IPS DF 4.7 (cell line): Measurements from ENCODE around the gene DNMT3A.

Experiments
- DNase-seq: peaks from one replicate; pipeline ENCODE4 v3.0.0-alpha.2; 2013; ENCODE audit warnings: low spot score; ENCODE audit errors: extremely low read depth

Gene DNMT3A

DNA sequence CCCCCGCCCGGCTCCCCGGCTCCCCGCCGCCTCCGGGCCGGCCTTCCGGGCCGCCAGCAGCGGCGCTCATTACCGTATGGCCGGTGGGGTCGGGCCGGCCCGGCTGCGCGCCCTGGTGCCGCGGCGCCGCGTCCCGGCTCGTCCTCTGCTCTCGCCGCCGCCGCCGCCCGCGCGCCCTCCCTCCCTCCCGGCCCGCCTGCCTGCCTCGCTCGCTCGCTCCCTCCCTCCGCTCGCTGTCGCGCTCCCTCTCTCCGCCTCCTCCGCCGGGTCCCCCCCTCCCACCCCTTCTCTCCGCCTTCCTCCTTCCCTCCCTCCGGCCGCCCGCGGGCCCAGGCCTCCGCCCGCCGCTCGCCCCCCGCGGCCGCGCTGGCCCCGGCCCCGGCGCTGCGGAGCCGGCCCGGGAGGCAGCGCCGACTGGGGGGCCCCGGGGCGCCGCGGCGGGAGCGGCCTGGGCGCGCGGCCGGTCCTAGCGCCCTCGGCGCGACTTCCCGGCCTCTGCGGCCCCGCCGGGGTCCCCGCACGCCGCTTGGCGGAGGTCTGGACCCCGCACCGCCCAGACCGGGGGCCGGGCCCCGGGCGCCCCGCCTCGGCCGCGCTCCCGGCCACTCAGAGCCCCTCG lies at the start of gene DNMT3A:
TSS of gene DNMT3A (minus strand) at position 173 of the 619 bp plus-strand sequence. CDS start 27,941 bp downstream, outside the sequence.
- DNase-seq, result no peak

GRCh38 chr2:25389161-25389560 lies 47.4 kb upstream of the DNMT3A start:
- no peak for DNase-seq

GRCh38 chr2:25388491-25388890 lies 46.8 kb upstream of the DNMT3A start:
- DNase-seq, result no peak

DNA sequence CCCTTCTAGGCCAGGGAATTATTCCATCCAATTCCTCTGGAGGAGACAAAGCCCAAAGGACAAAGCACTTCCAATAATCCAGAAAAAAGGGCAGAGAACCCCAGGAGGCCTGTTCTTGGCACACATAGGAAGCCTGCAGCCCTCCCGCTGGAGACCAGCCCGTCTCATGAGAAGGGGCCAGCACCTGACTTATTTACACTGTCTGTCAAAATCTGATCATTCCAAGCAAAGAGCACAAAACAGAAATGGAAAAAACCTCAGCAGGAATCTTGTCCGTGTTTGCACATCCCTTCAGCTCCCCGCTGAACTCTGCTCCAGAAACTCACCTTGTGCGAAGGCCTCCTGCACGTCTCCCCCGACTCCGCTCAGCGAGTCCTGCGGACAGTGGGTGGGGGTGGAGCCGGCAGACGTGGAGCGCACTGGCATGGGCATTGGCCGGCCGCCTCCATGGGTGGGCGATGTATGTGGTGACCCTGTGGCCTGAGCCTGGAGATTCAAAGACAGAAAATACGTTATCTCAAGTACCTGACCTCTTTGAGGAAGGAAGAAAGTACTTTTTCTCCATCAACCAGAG lies 46.2 kb upstream of the DNMT3A start:
- DNase-seq, result no peak

DNA sequence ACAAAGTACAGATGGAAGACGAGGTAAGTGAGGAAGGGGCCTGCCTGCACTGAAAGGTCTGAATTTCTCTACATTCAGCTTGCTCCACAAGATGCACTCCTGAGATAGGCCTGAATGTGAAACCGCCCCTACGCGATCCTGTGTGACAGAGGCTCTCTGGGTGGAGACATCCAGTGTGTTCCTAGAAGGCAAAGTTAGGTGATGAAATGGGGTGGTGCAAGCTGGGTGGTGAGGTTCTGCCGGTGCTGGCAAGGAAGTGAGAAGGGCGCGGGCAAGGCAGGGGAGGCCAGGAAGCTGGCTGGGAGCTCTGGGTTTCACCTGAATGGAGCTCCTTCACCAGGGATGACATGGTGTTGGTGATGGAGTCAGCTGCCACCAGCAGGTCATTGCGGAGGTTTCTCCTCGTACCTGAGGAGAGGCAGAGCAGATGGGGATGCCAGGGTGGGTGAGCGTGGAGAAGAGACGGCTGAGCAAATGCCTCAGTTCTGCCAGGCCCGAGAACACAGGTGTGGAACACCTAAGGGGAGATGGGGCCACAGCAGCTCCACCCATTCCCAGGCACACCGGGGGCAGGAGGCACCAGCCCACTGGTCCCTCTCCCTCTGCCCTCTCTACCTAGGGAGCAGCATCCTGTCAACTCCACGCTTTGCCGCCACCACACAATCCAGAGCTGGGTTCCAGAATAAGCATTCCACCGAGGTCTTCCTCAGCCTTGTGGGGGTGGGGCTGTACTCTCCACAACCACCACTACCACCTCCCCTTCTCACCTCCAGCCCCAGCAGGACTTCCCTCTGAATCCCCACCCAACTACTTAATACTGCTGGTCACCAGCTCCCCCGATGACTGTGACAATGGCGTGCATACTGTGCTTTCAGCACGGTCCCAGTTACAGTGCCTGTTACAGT lies 45.5 kb upstream of the DNMT3A start:
- no peak for DNase-seq

GRCh38 chr2:25385910-25386309 lies 44.2 kb upstream of the DNMT3A start:
- DNase-seq, result no peak

DNA sequence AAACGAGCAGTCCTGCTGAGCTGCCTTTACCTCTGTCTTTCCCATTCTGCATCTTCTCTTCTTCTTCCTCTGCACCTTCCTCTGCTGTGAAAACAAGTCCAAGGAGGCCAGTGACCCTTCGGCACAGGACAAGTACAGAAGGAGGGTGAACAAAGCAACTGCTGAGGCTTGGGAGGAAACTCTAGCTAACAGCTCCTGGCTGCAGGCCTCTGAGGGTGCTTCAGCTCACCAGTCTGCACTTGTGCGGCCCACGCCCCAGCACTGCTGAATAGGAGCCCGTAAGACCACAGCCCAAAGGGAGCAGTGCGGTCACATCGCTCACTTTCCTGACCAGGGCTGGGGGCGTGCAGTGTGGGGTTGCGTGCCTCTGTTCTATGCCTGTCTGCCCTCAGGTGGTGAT lies 42.1 kb upstream of the DNMT3A start:
- DNase-seq, result no peak

GRCh38 chr2:25381502-25381901 lies 39.8 kb upstream of the DNMT3A start:
- no peak for DNase-seq

DNA sequence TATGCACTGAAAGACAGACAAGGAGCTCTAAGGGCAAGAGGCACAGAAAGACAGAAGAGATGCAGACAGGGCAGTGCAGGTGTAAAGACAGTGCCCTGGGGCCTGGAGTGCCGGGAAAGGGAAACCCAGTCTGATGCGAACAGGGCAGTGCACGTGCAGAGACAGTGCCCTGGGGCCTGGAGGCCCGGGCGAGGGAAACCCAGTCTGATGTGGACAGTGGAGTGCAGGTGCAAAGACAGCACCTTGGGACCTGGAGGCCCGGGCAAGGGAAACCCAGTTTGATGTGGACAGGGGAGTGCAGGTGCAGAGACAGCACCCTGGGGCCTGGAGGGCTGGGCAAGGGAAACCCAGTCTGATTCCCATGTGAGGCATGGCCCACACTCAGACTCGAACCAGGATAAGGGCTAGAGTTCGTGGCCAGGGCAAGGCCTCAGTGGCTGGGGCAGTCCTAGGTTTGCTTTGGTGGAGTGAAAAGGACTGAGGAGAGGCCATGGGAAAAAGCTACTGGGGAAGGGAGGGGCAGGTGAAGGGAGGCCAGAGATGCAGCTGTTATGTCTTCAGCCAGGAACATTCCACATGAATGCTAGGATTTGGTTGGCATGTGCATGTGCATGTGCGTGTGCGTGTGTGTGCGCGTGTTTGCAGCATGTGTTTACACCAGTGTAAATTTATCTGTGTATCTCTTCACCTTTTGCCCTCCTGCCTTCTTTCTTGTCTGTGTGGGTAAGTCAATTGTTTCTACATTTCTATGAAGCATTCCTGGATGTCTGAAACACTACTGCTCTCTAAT lies 39.1 kb upstream of the DNMT3A start:
- DNase-seq, result no peak

DNA sequence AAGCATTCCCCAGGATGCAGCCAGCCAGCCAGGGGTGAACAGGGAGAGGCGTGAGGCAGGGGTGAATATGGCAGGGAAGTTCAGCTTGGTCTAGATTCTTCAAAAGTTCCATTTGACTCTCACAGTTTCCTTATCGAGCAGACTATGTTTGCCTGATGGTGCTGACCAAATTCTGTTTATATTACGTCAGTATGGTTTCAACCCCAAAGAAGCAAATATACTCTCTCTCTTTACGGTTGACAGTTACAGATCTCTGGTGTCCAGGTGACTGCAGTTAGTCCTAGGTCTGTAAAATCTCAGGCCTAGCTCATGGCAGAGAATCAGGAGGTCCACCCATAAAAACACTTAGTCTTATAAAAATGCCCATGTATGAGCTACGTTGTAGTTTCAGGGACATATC lies 38.3 kb upstream of the DNMT3A start:
- no peak for DNase-seq

- DNase-seq, result no peak
These were observed 37.8 kb upstream of the DNMT3A start for GRCh38 chr2:25379535-25379934.

DNA sequence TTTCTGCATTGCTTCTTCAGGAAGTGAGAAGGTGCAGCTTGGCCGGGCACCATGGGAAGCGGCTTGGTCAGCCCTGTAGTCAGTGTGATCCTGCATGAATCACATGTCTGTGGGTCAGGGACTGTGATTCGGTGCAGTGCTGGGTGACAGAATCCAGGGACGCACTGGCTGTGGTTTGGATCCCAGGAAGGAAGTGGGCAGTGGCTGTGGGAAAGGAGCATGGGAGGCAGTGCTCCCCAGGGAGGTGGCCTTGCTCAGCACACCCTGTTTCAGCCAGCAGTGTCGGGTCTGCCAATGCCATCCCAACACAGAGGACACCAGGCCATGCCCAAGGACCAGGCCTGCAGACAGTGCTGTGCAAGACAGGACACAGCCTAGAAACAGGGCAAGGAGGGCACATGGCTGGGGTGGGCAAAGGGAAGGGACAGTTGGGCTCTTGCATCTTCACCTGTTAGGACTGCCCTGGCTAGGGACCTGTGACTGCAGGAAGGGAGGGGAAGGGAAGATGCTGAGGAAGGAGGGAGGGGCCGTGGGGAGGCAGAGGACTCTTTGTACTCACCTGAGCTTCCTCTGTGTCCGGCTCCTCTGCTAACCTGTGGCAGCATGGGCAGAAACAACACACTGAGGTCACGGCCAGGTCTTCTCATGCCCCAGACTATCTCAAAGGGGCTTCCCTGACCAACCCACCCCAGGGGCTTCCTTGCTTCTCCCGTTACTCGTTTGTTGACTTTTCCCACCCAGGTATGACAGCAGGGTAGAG lies 37.2 kb upstream of the DNMT3A start:
- DNase-seq, result no peak

DNA sequence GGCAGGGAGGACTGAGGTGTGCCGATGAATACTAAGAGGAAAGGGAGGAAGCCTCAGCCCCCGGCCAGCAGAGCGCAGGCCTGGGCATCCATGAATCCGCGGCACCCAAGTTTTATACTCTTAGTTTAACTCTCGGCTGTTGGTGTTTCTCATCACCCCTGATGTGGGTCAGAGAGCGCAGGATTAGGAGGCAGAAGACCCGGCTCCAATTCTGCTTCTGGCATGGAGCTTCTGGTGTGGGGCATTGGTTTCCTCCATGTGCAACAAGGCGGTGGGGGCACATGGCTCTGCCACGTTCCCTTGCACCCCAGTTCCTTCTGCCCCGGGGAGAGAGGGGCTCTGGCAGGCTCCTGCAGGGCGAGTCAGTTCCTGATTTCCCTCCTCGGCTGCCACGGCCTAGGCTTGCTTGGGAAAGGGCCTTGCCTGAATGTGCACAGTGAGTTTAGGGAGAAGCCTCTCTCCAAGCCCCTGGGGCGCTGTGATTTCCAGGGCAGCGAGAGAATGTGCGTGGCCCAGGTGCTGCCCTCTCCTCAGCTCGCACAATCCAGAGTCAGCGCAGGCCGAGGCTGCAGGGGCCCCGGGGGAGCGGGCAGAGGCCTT lies 36.2 kb upstream of the DNMT3A start:
- no peak for DNase-seq

GRCh38 chr2:25376750-25377621 lies 35.3 kb upstream of the DNMT3A start:
- DNase-seq, result peak; percentile 38

- DNase-seq, result no peak
These were observed 34.3 kb upstream of the DNMT3A start for GRCh38 chr2:25375989-25376545.

GRCh38 chr2:25375371-25375988 lies 33.8 kb upstream of the DNMT3A start:
- DNase-seq, result no peak

- no peak for DNase-seq
These were observed 33.1 kb upstream of the DNMT3A start for GRCh38 chr2:25374827-25375226.

DNA sequence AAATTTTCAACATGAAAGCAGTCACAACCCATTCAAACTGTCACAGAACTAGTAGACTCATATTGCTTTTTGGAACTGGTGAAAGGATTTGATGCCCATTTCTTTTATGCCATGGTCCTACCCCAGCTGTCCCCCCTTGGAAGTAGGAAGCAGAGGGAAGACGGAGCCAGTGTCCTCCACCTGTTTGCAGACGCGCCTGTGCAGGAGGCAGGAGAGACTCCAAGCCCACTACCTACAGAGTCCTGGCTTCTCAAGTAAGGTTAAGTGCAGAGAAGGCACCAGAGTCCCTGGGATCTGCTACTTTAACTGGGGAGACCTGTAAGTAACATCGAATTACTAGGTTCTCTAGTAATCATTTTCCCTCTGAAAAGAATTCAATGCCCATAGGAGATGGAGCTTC lies 32.7 kb upstream of the DNMT3A start:
- DNase-seq, result no peak
